Prostate gland (tissue), 2 donors: ENCODE results near the gene ARMH1.

ENCODE experiments used
- POLR2A ChIP-seq: fragments of 450-650 bp; IDR thresholded peaks from one replicate; pipeline ENCODE4 v1.6.1; 2016; ENCODE audit warnings: antibody characterized with exemption, mild to moderate bottlenecking
- POLR2AphosphoS5 ChIP-seq: sonication (generic); formaldehyde crosslinking; IDR thresholded peaks from one replicate; pipeline ENCODE4 v1.6.1; 2017; ENCODE audit warnings: antibody characterized with exemption
- TF ChIP-seq, protein P1 (sequence below), 4 experiments: fragments of 200-600 bp in 2 of 4; fragments of 450-650 bp in 2 of 4; sonication (generic) in 2 of 4; IDR thresholded peaks; 1 replicate in 3 of 4; 2 replicates in 1 of 4; pipeline ENCODE4 v1.5.1; 2016 to 2019; ENCODE audit warnings: antibody characterized with exemption in 4 of 4, mild to moderate bottlenecking in 2 of 4, moderate library complexity in 2 of 4

DNA sequence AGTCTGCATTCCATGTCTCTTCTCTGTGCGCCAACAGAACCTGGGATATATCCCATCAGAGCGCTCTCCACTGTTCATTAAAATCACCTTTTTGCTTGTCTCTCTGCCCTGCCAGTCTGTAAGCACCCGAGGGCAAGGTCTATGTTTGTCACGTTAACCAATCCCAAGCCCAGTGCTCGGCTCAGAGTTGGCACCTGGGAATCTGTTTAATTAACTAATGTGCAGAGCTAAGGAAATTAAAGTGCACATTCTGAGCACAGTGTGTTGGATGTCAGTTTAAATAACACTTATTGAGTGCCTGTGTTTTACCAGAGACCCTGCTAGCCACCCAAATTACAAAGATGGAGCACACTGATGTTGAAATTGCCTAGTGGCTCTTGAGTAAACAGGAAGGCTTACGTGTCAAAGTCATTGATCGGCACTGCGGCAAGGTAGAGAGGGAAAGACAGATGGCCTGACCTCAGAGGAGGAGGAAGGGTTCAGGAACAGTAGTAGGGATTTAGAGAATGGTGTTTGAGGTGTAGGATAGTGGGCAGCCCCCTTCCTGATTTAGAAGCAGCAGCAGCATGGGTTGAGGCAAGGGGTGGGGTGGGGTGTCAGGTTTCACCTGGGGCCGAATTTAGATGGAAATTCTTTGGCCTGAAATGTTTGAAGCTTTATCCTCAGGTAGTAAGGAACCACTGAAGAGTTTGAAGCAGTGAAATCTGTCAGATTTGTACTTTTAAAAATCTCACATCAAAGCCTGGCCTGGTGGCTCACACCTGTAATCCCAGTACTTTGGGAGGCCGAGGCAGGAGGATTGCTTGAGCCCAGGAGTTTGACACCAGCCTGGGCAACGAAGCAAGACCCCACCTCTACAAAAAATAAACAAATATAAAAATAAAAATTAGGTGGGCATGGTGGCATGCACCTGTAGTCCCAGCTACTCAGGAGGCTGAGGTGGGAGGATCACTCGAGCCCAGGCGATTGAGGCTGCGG, 7.7 kb downstream of the ARMH1 start:
- TF ChIP-seq, protein P1, sequence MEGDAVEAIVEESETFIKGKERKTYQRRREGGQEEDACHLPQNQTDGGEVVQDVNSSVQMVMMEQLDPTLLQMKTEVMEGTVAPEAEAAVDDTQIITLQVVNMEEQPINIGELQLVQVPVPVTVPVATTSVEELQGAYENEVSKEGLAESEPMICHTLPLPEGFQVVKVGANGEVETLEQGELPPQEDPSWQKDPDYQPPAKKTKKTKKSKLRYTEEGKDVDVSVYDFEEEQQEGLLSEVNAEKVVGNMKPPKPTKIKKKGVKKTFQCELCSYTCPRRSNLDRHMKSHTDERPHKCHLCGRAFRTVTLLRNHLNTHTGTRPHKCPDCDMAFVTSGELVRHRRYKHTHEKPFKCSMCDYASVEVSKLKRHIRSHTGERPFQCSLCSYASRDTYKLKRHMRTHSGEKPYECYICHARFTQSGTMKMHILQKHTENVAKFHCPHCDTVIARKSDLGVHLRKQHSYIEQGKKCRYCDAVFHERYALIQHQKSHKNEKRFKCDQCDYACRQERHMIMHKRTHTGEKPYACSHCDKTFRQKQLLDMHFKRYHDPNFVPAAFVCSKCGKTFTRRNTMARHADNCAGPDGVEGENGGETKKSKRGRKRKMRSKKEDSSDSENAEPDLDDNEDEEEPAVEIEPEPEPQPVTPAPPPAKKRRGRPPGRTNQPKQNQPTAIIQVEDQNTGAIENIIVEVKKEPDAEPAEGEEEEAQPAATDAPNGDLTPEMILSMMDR (IDR thresholded peaks at IDR 0.05): no peak
- no peak for TF ChIP-seq POLR2A
- TF ChIP-seq POLR2AphosphoS5: no peak
